ENCODE results near the gene SMIM41.
A peak's percentile ranks its signal among the peaks of the same experiment; 100 is the strongest.

SMIM41 gene

GRCh38 chr12:52063082-52063924 lies 16.2 kb upstream of the SMIM41 start:
- no peak for DNase-seq (ENCODE audit: low read depth)

DNA sequence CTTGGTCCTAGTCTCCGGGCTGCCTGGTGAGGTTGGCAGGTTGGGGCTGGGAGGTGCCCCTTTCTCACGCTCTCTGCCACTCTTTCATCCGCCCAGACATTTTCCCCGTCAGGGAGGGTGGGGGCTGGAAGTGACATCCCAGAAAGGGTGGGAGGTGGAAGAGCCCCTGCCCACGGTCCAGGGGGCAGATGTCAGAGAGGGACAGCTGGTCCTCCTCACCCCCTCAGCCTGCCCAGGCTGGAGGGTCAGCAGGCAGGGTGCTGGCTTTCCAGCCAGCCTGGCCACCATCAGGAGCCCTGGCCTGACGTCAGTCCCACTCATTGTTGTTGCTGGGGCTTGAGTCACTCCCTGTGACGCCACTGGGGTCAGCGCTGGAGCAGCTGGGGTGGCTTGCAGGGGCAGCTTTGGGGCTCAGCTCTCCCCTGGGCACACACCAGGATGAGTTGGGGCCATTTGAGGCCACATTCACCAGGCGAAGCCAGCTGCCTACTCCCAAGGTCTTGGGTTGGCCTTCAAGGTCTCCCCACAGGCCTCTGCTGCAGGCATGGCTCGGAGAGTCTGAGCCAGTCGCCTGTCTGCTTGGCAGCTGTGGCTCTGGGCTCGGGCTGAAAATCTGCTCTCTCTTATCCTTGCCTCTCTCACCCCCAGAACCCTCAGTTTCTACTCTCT lies 15.4 kb upstream of the SMIM41 start:
- DNase-seq (ENCODE audit: low read depth), result no peak

DNA sequence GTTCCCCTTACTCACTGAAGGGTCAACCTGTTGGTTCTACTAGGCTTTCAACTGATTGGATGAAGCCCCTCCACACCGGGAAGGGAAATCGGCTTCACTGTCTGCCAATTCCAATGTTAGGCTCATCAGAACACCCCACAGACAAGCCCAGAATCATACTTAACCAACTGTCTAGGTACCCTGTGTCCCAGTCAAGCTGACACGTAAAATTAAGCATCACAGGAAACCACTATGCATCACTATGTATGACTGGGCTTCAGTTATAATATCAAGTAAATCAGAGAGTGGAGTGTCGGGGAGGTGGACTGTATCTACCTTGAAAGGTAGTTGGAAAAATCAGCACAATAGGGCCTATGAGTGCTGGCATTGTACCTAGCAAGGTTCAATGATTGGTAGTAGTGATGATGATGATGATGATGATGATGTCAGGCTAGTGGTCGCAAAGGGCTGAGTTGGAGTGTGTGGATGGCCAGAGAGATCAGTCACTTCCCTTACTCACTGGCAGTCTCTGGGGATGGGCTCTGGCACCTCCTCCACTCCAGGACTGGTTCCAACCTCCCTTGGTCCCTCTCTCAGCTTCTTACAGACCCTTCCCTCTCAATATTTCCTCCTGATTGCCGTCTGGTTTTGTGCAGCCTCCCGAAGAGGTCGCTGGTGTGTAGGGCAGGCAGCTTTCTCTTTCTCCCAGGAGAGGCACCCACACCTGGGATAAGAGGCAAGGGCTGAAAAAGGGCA lies 13.0 kb upstream of the SMIM41 start:
- no peak for DNase-seq (ENCODE audit: low read depth)

GRCh38 chr12:52067081-52067374 lies 12.5 kb upstream of the SMIM41 start:
- no peak for DNase-seq (ENCODE audit: low read depth)

DNA sequence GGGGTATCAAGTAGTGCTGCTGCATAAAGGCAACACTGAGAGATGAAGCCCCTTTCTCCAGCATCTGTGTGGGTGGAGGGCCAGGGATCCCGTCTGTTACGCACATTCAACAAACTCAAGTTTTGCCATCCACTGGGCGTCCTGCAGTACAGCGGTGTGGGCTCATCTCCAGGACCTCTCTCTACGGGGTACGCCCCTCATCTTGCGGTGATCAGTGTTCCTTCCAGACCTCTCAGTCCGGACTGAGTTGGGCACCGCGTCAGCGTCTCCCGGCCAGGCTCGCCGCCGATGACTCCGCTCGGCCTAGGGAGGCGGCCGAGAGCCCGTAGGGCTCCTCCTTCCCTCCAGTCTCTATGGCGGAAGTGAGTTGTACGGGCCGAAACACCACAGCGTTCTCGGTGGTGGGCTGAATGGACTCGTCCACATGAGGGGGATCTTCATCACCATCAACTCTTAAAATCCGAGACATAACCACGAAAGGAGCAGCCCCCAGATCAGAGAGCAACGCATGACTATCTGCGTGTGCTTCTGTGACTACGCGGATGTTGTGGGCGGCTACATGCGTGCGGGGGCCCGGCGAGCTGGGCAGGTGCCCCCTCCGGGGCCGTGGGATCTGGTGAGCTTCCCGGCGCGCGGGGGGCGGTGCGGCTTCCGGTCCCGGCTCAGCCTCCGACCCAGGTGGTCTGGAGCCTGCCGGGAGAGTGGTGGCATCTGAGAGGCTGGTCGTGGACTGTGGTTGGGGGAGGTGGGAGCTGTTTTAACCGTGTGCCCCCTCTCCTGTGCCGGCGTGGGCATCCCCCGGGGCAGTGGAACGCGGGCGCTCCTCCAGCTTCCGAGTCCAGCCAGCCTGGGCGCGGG lies 9.9 kb upstream of the SMIM41 start, which contains the start of gene ATG101:
Gene ATG101 (plus strand): TSS at position 652 of the 858 bp plus-strand sequence. CDS start 3,673 bp downstream, outside the sequence.
- DNase-seq (ENCODE audit: low read depth), result peak; percentile 78

- DNase-seq (ENCODE audit: low read depth), result no peak
Observed at GRCh38 chr12:52070185-52070925, 9.1 kb upstream of the SMIM41 start.

DNA sequence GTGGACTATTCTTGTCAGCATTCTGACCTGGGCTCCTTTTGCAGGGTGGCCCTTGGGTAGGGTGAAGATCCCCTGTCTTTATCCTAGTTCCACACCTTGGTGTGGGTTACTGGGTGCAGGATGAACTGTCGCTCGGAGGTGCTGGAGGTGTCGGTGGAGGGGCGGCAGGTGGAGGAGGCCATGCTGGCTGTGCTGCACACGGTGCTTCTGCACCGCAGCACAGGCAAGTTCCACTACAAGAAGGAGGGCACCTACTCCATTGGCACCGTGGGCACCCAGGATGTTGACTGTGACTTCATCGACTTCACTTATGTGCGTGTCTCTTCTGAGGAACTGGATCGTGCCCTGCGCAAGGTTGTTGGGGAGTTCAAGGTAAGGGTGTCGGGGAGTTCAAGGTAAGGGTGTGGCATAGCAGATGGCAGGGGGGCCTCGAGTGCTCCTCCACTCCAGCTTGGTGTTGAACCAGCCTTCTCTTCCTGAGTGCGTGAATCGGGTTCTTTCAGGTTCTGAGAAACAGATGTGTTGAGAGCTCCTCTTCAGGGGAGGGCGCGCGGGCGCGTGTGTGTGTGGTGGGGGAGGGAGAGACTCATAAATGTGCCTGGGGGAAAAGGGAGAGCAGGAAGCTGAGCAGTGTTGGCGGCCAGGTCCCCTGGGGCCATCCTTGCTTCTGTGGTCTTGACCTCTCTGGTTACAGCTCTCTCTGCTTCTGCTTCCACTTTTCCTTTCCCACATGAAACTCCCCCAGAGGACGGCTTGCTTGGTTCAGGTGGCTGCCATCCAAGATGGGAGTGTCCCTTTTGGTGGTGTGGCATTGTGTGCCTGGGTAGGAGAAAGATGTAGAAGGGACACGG lies 5.7 kb upstream of the SMIM41 start:
- DNase-seq (ENCODE audit: low read depth), result no peak

DNA sequence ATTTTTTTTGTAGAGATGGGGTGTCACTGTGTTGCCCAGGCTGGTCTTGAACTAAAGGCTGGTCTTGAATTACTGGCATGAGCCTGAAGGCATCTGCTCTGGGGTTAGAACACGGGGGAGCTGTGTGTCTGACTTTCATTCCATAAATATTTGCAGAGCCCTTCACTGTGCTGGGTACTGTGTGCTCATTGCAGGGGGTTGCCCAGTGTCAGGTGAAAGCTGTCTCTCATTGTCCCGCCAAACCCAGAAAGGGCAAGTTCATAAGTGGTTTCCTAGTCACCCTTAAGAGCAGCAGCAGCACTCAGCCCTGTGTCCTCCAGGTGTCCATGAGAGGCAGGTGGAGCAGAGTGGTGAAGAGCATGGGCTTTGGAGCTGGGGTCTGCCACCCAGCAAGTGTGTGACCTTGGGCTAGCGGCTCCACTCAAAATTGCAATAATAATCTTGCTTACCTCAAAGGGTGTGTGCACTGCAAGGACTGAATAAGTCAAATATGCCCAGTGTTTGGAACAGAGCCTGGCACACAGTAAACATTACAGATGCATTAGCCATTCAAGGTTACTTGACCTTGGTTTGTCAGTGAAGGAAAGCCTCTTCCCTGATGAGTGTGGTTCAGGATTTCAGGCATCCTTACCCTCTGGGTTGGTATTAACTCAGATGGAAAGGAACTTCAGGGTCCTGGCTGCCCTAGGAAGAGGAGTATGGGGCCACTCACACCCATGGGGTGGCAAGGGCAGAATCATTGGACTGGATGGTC lies 4.4 kb upstream of the SMIM41 start:
- DNase-seq (ENCODE audit: low read depth), result no peak

- DNase-seq (ENCODE audit: low read depth), result no peak
Observed at GRCh38 chr12:52076811-52077210, 2.7 kb upstream of the SMIM41 start.

DNA sequence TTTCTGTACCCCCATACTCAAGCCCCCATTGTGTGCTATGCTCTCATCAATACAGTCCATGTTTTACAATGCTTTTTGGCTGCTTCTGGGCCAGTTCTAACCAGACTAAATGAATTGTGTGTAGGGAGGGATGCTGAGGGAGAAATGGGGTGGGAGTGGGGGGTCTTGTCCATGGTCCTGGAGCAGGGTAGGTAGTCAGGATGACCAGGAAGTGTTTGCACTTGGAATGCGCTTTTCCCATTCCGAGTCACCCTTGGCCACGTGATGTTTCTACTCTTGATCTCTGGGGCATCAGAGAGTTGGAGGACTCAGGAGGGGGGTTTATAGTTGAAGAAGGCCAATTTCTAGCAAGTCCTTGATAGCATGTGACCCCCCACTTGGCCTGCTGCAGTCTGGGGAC lies 1.2 kb upstream of the SMIM41 start:
- no peak for DNase-seq (ENCODE audit: low read depth)

GRCh38 chr12:52080403-52081251 lies 1.1 kb downstream of the SMIM41 start:
- DNase-seq (ENCODE audit: low read depth), result no peak

- DNase-seq (ENCODE audit: low read depth), result no peak
Observed at GRCh38 chr12:52081263-52081733, 1.8 kb downstream of the SMIM41 start.

DNA sequence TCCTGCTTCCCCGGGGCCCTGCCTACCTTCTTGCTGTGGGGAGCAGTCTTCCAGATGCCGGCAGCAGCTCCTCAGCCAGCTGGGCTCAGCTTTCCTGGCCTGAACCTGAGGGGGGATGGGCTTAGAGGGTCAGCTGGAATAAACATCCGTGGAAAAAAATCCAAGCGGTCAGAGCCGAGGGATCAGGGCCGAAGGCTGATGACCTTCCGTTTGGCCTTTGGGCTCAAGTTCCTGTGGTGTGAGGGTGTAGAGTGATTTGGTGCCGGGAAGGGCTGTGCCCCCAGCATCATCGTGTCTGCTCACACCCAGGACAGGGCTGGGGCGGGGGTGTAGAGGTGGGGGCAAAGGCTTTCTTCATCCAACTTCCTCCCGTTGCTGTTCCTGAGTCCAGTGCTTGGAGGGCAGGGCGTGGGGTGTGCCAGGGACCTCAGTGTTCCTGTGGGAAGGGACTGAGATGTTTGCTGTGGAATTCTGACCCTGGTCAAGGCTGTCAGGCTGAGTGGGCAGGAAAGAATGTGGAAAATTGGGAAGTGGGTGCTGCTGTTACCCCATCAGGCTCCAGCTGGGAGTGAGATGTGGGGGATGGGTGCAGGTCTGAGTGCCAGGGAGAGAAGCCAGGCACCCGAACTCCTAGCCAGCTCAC lies 2.6 kb downstream of the SMIM41 start:
- DNase-seq (ENCODE audit: low read depth), result no peak

DNA sequence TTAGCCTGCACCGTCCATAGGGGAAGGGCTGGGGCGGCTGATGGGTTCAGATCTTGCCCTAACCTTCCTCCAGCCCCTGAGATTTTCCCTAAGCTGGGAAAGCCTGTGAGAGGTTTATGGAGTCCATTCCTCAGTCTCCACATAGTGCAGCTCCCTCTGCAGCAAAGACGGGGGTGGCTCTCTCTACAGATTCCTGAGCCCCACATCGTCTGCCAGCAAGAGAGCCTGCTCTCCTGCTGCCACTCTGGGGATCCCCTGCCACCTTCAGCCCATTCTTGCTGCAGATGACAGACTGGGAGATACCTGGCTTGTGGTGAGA lies 3.1 kb downstream of the SMIM41 start:
- no peak for DNase-seq (ENCODE audit: low read depth)

- DNase-seq (ENCODE audit: low read depth), result peak; percentile 30
Observed at GRCh38 chr12:52082988-52083637, 3.6 kb downstream of the SMIM41 start.

DNA sequence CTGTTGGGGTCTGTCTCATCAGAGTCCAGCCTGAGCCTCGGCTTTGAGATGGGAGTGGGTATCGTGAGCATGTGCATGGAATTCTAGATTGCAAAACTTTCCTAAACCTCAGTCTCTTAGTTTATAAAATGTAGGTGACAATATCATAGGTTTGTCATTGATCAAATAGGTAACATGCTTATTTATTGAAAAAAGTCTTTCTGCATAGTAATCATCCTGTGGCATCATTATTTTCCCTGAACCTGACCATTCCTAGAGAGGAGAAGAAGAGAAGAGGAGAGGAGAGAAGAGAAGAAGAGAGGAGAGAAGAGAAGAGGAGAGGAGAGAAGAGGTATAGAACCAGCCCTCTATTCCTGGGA lies 4.1 kb downstream of the SMIM41 start:
- no peak for DNase-seq (ENCODE audit: low read depth)

- DNase-seq (ENCODE audit: low read depth), result no peak
Observed at GRCh38 chr12:52084491-52085231, 5.2 kb downstream of the SMIM41 start.
